Activated CD4-positive, alpha-beta T cell treated with anti-CD3 and anti-CD28 coated beads for 24 hours (primary cell): Measurements from ENCODE around the gene IGF2BP1.
"Not testable (repeated sequence)": the region's sequence is repeated elsewhere in the genome, so short reads cannot be mapped to it uniquely, and the experiment has no call there.

Source experiments
- DNase-seq, 2 donors: peaks; one replicate each; pipeline ENCODE4 v3.0.0-alpha.2; 2020; ENCODE audit warnings: low read depth in 2 of 2

The IGF2BP1 gene

DNA sequence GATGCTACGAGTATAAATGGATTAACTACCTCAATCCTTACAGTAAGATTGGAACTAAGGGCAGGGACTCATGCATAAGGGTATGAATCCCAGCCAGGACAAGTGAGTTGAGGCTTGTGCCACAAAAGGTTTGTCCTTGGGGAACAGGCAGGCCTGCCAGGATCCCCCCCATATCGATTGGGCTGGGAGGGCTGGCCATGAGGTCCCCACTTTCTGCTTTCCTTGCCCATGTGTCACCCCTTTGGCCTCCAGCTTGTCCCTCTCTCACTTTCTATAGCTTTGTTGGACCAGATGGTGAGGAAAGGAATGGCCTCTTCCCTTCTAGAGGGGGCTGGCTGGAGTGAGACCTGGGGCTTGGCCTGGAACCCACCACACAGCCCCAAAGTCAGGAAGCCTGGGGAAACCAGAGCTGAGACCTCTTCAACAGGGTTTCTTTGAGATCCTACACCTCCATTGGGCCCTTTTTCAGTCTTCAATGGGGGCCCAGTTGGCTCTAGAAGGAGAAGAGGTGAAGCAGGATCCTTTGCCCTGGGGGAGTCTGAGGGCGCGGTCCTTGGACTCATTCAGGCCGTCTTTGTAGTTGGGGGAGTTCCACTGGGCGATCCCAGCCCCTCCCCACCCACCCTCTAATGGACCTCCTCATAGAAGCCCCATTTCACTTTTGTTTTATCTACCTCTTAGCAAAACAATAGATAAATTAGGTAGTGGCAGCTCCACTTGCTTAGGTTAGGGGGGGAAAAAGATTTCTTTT is 57.3 kb downstream of the IGF2BP1 start:
- no peak for DNase-seq

DNA sequence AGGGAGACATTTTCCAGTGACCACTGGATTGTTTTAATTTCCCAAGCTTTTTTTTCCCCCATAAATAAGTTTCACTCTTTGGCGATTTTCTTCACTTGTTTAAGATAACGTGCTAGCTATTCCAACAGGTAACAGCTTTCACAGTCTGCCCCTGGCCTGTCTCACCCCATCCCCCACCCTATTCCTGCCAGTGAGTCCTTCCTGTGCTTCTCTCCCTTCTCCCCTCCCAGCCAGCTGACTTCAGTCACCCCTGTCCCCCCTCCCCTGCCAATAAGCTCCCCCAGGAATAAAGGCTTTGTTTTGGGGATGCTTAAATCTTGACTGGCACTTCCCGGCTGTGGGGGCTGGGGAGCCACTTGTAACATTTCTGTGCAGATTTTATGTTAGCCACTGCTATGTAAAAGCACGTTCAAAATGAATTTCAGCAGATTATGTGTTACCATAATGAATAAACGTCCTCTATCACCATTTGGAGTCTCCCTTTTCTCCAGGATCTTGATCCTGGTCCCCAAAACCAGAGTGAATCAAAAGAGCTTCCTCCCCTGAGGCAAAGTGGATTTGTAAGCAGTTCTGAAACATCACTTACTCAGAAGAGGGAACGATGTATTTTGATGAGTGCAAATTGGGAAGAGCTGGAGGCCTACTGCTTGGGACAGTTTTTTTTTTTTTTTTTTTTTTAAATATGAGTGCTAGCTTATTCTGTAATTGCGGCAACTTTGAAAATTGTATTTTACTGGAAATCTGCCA is 58.2 kb downstream of the IGF2BP1 start:
- no peak for DNase-seq

DNA sequence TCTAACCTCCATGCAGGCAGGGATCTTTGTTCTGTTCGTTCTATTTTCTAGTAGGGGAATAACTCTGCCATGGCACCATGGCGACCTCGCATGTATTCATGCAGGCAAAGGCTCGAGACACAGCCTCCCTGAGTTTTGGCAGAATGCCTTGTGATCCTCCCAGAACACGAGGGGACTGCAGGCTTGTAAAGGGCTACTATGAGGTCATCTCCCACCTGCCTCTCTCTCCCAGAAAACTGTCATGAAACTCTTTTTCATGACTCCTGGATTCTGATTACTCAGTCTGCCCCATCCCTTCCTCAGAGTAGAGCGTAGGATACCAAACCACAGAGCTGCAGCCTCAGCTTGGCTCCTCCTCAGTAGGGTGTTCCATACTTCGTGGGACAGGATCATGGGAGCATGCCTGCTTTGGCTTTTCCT is 64.3 kb downstream of the IGF2BP1 start:
- DNase-seq: no peak

GRCh38 chr17:49063652-49064051 is 66.5 kb downstream of the IGF2BP1 start:
- no peak for DNase-seq

- no peak for DNase-seq
Observed at GRCh38 chr17:49067163-49067562, 70.0 kb downstream of the IGF2BP1 start.

DNA sequence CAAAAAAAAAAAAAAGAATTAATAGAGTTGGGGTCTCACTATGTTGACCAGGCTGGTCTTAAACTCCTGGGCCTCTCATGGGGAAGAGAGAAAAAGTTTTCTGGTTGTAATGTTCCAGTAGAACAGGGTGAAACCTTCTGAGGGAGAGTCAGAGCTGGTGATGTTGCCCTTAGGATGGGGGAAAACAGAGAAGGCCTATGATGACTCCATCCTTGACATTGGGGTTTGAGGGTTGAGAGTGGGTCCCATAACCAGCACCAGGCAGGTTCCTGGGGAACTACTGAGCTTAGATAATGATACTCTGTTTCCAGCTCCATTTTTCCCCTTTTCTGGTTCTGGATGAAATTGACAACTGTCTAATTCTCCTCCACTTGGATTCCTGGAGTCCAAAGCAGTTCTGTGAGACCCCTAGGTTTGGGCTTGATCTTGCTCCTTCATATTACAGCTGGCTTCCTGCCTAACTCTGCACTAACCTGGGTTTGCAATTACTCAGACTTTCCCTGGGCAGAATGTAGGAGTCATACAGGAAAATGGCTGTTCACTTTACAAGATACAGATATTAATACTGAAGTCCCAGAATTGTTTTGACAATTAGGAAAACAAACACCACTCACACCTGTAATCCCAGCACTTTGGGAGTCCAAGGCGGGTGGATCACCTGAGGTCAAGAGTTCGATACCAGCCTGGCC is 72.5 kb downstream of the IGF2BP1 start:
- no peak for DNase-seq

DNA sequence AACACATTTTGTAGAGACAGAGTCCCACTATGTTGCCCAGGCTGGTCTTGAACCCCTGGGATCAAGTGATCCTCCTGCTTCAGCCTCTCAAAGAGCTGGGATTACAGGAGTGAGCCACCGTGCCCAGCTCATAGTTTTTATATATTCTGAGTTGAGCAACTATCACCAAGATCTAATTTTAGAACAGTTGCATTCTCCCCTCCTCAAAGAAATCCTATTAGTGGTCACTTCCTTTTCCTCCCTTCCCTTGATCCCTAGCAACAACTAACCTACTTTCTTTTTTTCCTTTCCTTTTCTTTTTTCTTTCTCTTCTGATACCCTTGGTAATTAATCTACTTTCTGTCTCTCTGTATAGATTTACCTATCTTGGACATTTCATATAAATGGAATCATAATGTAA is 73.9 kb downstream of the IGF2BP1 start:
- no peak for DNase-seq

GRCh38 chr17:49074851-49075540 is 77.8 kb downstream of the IGF2BP1 start:
- no peak for DNase-seq

DNA sequence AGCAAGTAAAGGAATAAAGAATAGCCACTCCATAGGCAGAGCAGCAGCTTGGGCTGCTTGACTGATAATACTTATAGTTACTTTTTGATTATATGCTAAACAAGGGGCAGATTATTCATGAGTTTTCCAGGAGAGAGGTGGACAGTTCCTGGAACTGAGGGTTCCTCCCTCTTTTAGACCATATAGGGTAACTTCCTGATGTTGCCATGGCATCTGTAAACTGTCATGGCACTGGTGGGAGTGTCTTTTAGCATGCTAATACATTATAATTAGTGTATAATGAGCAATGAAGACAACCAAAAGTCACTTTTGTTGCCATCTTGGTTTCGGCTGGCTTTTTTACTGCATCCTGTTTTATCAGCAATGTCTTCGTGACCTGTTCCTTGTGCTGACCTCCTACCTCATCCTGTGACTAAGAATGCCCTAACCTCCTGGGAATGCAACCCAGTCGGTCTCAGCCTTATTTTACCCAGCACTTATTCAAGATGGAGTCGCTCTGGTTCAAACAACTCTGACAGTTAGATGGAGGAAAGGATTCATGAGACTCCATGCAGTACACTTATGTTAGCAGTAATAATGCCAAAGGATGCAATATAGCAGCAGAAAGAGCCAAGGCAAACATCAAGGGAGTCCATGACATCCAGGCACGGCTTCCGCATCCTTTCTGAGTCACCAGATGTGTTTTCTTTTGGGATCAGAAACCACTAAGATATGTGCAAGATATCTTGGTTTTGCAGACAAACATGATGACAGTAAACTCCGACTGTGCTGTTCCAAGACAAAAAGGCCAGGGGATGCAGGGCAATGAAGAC is 79.6 kb downstream of the IGF2BP1 start:
- no peak for DNase-seq

DNA sequence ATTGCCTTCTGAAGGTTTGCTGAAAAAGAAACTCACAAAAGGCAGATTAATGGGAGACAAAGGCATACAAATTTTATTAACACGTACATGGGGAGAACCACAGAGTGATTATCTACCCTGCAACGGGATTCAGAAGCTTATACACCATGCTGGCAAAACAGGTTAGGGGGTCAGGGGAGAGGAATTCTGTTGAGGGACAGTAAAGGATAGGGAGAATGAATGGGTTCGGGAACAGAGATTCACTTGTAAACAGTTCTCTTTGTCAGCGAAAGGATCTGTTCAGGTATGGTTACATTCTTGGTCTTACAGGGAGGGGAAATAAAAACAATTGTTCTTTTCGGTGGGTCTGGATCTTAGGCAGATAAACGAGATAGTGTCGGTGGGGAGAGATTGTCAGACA is 81.1 kb downstream of the IGF2BP1 start:
- DNase-seq: no peak

DNA sequence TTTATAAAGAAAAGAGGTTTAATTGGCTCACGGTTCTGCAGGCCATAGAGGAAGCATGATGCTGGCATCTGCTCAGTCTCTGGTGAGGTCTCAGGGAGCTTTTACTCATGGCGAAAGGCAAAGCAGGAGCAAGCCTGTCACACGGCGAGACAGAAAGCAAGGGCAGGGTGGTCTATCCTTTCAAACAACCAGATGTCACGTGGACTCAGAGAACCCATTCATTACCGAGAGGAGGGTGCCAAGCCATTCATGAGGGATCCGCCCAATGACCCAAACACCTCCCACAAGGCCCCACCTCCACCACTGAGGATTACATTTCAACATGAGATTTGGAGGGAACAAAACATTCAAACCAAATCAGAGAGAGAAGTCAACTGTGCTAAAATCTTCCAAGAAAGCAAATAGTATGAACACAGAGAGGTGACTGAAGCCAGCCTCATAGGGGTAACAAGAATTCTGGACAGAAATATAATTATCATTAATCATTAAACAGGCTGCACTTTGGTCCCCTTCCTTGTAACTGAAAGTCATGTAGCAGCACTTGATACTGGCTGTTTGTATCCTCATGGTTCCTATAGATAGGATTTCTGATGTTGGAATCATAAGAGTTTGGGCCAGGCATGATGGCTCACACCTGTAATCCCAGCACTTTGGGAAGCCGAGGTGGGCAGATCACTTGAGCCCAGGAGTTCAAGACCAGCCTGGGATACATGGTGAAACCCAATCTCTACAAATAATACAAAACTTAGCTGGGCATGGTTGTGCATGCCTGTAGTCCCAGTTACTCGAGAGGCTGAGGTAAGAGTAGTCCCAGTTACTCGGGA is 82.9 kb downstream of the IGF2BP1 start:
- DNase-seq: no peak

GRCh38 chr17:49082231-49082630 is 85.0 kb downstream of the IGF2BP1 start:
- no peak for DNase-seq

GRCh38 chr17:49085046-49085445 is 87.9 kb downstream of the IGF2BP1 start:
- DNase-seq: not testable (repeated sequence)

DNA sequence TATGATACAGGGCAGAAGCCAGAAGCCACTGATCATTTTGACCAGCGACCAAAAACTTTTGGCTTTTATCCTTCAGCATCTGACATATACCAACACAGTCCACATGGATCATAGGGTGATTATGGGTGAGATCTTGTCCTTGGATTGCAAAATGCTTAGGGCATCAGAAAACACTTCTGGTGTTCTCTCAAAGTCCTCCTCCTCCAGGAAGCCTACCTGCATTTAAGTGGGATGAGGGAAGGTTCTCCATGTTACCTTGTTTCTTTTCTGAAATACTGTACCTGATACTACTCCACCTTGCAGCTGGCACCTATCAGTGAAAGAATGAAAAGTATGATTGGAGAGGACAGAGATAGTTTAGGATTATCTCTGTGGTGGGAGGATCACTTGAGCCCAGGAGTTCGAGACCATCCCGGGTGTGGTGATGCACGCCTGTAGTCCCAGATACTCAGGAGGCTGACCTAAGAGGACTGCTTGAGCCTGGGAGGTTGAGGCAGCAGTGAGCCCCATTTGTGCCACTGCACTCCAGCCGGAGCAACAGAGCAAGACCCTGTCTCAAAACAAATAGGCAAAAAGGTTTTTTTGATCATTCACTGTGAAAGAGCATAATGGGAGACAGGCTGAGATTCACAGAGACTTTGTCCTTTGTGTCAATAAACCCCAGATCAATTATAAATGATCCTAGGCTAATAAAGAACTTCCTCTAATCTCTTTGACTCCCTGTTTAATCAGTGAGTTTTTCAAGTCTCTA is 88.6 kb downstream of the IGF2BP1 start:
- no peak for DNase-seq

- DNase-seq: no peak
Observed at GRCh38 chr17:49086316-49086605, 89.1 kb downstream of the IGF2BP1 start.

DNA sequence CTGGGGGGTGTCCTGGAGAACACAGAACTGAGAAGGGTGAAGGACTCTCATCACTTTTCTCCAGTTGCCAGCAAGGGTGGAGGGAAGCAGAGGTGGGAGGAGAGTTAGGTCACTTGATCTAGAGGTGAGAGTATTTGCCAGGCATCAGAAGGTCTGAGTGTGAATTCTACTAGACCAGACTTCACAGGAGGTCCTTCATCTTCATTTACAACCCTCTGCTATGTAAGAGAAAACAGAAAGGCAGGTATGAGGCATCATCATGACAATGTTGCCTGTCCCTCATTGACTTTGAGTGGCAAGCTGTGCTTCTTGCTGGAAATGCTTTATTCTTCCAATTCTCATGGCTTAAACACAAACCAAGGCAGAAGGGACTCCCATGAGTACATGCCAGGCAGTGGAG is 89.5 kb downstream of the IGF2BP1 start:
- DNase-seq: no peak

GRCh38 chr17:49089094-49089493 is 91.9 kb downstream of the IGF2BP1 start:
- no peak for DNase-seq

GRCh38 chr17:49090878-49091594 is 93.9 kb downstream of the IGF2BP1 start:
- DNase-seq: no peak

GRCh38 chr17:49093131-49093530 is 95.9 kb downstream of the IGF2BP1 start:
- DNase-seq: no peak
